Suprapubic skin (tissue), 4 donors: ENCODE results near the gene BMX. TPM values are rescaled to one million over a fixed set of nuclear protein-coding genes. Genes with fewer than 3 reads are reported as not detected.

Experiments used
- DNase-seq, 2 donors: peaks; one replicate each; pipeline ENCODE4 v3.0.0-alpha.2; 2019; ENCODE audit warnings: low spot score in 2 of 2
- H3K27ac ChIP-seq: fragments of 200-600 bp; sonication (generic); one replicate; pipeline ENCODE4 v1.5.1; 2019
- H3K27me3 ChIP-seq: fragments of 200-600 bp; sonication (generic); one replicate; pipeline ENCODE4 v1.5.1; 2019
- H3K36me3 ChIP-seq: fragments of 200-600 bp; sonication (generic); one replicate; pipeline ENCODE4 v1.5.1; 2019
- H3K4me1 ChIP-seq: fragments of 200-600 bp; sonication (generic); one replicate; pipeline ENCODE4 v1.5.1; 2019
- H3K4me3 ChIP-seq: fragments of 200-600 bp; sonication (generic); one replicate; pipeline ENCODE4 v1.5.1; 2019; ENCODE audit warnings: mild to moderate bottlenecking
- H3K9me3 ChIP-seq: fragments of 200-600 bp; sonication (generic); one replicate; pipeline ENCODE4 v1.5.1; 2019
- EP300 ChIP-seq: sonication (generic); formaldehyde crosslinking; IDR thresholded peaks from one replicate; pipeline ENCODE4 v1.6.1; 2017; ENCODE audit warnings: antibody characterized with exemption
- POLR2A ChIP-seq, 2 donors: fragments of 450-650 bp; IDR thresholded peaks; one replicate each; pipeline ENCODE4 v1.6.1; 2017; ENCODE audit warnings: antibody characterized with exemption in 2 of 2, mild to moderate bottlenecking in 2 of 2, moderate library complexity in 2 of 2
- POLR2AphosphoS5 ChIP-seq, 3 donors: sonication (generic); formaldehyde crosslinking; IDR thresholded peaks; one replicate each; pipeline ENCODE4 v1.6.1; 2017; ENCODE audit warnings: antibody characterized with exemption in 3 of 3
- WGBS: methylation state at CpG from one replicate; pipeline ENCODE4 v1.1.5; 2018; 5-methylcytosine and 5-hydroxymethylcytosine counted together
- total RNA-seq, 4 donors: library from RNA; depleted of rRNA; stranded (reverse); fragments of >200 nt; gene quantifications; one replicate each; pipeline ENCODE4 v1.1.0, GENCODE V29; 2016
- TF ChIP-seq, protein P1 (sequence below), 2 donors: fragments of 200-600 bp in 1 of 2; fragments of 450-650 bp in 1 of 2; sonication (generic) in 1 of 2; IDR thresholded peaks; one replicate each; pipeline ENCODE4 v1.5.1; 2016 to 2019; ENCODE audit warnings: antibody characterized with exemption in 2 of 2, mild to moderate bottlenecking in 1 of 2, moderate library complexity in 1 of 2

Gene BMX
- total RNA-seq, 4 donors from 2014 or later = 0.45 to 1.9 (median 1.5) TPM

DNA sequence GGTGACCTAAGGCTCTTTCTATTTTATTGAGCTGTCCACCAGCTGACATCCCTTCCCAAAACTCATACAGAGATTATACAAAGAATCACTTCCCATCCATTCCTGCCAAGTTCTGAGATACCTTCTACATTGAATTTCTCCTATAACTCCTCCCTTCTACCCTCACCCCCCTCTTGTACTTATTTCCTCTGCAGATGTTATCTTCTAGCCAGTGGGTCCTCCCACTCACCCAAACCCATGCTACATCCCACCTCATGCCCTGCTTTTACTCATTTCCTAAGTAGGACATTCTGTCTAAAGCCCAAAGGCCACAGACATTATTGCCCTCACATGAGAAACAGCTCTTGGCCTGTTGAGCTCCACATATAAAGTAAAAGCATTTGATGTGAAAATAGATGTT is 28.6 kb downstream of the BMX start:
- DNase-seq = no peak
- H3K4me1 ChIP-seq = no peaks in the 10 kb centered on the region
- H3K27me3 ChIP-seq = no peaks in the 10 kb centered on the region
- H3K4me3 ChIP-seq = no peak overlapping the region
- no peaks in the 10 kb centered on the region for H3K9me3 ChIP-seq
- no peak for TF ChIP-seq POLR2AphosphoS5 (IDR thresholded peaks at IDR 0.05)
- TF ChIP-seq, protein P1, sequence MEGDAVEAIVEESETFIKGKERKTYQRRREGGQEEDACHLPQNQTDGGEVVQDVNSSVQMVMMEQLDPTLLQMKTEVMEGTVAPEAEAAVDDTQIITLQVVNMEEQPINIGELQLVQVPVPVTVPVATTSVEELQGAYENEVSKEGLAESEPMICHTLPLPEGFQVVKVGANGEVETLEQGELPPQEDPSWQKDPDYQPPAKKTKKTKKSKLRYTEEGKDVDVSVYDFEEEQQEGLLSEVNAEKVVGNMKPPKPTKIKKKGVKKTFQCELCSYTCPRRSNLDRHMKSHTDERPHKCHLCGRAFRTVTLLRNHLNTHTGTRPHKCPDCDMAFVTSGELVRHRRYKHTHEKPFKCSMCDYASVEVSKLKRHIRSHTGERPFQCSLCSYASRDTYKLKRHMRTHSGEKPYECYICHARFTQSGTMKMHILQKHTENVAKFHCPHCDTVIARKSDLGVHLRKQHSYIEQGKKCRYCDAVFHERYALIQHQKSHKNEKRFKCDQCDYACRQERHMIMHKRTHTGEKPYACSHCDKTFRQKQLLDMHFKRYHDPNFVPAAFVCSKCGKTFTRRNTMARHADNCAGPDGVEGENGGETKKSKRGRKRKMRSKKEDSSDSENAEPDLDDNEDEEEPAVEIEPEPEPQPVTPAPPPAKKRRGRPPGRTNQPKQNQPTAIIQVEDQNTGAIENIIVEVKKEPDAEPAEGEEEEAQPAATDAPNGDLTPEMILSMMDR (IDR thresholded peaks at IDR 0.05) = no peak
- no peak overlapping the region for H3K27ac ChIP-seq
- no peaks in the 10 kb centered on the region for H3K36me3 ChIP-seq

DNA sequence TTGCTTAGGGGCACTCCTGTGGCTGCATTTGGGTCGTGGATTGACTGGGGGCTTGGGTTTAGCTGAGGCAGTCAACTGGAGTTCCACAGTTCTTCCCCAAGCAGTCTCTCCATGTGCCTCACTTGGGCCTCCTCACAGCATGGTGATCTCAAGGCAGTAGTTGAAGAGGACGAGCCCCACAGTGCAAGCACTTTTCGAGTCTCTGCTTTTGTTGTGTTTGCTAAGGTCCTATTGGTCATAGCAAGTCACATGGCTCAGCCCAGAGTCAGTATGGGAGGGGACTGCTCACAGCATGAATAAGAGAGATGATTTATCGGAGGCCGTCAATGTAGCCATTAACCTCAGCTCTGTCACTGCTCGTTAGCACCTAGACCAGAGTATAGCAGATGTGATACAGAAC is 29.7 kb downstream of the BMX start:
- Histone ChIP-seq H3K27me3 (no peaks in the 10 kb centered on the region), H3K36me3 (no peaks in the 10 kb centered on the region), H3K9me3 (no peaks in the 10 kb centered on the region), H3K4me1 (no peaks in the 10 kb centered on the region), H3K27ac (no peak overlapping the region), H3K4me3 (no peak overlapping the region)
- DNase-seq = no peak
- 73% methylated on average over 5 of the region's 6 CpGs for WGBS
- TF ChIP-seq POLR2AphosphoS5 (IDR thresholded peaks at IDR 0.05) (no peak), EP300 (no peak), POLR2A (IDR thresholded peaks at IDR 0.05) (no peak)
- TF ChIP-seq, protein P1 (IDR thresholded peaks at IDR 0.05) = no peak

DNA sequence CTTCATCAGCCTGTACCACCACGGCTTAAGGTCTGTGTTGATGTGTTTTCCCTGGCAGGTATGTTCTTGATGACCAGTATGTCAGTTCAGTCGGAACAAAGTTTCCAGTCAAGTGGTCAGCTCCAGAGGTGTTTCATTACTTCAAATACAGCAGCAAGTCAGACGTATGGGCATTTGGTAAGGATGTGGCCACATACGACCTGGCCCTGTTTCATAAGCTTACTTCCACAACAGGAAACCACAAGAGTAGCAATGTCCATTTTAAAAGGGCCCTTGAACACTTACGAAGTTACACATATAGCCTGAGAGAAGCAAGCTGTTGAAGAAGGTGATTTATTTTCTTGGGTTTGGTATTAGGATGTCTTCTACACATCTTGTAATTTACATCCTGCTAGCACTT is 46.1 kb downstream of the BMX start:
- Histone ChIP-seq H3K27ac (no peak overlapping the region), H3K4me1 (no peaks in the 10 kb centered on the region), H3K4me3 (no peak overlapping the region), H3K27me3 (no peaks in the 10 kb centered on the region), H3K36me3 (no peaks in the 10 kb centered on the region), H3K9me3 (no peaks in the 10 kb centered on the region)
- TF ChIP-seq POLR2A (IDR thresholded peaks at IDR 0.05) = no peak
- TF ChIP-seq, protein P1 (IDR thresholded peaks at IDR 0.05) = no peak
- no peak for TF ChIP-seq POLR2AphosphoS5 (IDR thresholded peaks at IDR 0.05)
- TF ChIP-seq EP300 = no peak
- DNase-seq = no peak
- 69% methylated on average over 5 of the region's 5 CpGs for WGBS

DNA sequence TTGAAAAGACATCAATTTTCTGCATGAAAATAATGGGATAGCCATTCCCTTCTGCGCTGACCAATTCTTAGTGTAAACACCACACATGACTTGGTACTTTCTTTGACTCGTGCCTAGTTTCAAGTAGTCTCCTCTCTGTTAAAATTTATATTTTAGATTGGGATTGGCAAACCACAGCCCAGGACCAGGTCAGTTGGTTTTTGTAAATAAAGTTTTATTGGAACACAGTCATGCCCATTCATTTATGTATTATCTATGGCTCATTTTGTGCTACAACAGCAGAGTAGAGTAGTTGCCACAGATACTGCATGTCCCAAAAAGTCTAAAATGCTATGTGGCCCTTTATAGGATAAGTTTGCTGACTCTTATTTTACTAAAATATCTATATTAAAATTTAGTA is 46.7 kb downstream of the BMX start:
- 86% methylated on average over 2 of the region's 2 CpGs for WGBS
- Histone ChIP-seq H3K36me3 (no peaks in the 10 kb centered on the region), H3K4me1 (no peaks in the 10 kb centered on the region), H3K9me3 (no peaks in the 10 kb centered on the region), H3K27ac (no peak overlapping the region), H3K4me3 (no peak overlapping the region), H3K27me3 (no peaks in the 10 kb centered on the region)
- DNase-seq = no peak
- TF ChIP-seq POLR2A (IDR thresholded peaks at IDR 0.05) = no peak
- TF ChIP-seq EP300 = no peak
- TF ChIP-seq, protein P1 (IDR thresholded peaks at IDR 0.05) = no peak
- no peak for TF ChIP-seq POLR2AphosphoS5 (IDR thresholded peaks at IDR 0.05)

DNA sequence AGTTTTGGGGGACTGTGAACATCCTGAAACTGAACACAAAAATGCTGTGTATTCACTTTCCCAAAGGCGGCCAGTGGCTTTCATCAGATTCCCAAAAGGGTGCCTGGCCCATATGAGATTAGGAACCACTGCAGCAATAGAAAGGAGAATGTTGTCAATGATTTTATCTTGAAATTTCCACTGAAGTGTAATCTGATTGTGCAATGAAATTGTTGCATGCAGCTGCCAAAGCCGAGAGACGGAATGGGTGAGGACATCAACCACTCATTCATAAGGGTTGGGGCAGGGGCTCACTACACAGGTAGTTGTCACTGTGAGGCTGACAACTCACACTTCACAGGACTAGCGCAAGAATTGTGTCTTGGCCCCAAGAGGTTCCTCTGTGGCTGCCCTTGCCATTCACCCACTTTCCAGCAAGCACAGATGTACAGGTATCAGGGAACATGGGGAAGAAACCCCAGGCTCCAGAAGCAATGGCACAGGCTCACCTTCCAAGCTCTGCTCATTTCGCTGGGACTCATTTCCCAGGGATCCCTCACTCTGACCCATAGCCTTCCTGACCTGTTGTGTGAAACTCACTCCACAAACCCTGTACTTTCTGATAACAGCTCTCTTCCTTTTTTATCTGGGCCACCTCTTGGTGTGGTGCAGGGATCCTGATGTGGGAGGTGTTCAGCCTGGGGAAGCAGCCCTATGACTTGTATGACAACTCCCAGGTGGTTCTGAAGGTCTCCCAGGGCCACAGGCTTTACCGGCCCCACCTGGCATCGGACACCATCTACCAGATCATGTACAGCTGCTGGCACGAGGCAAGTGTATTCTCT is 48.8 kb downstream of the BMX start:
- TF ChIP-seq POLR2AphosphoS5 (IDR thresholded peaks at IDR 0.05) = no peak
- TF ChIP-seq, protein P1 (IDR thresholded peaks at IDR 0.05) = no peak
- TF ChIP-seq EP300 = no peak
- no peak for TF ChIP-seq POLR2A (IDR thresholded peaks at IDR 0.05)
- no peak for DNase-seq
- H3K4me1 ChIP-seq = no peaks in the 10 kb centered on the region
- H3K27me3 ChIP-seq = no peaks in the 10 kb centered on the region
- 56% methylated on average over 8 of the region's 8 CpGs for WGBS
- no peaks in the 10 kb centered on the region for H3K36me3 ChIP-seq
- no peaks in the 10 kb centered on the region for H3K9me3 ChIP-seq
- H3K4me3 ChIP-seq = no peak overlapping the region
- no peak overlapping the region for H3K27ac ChIP-seq
